SK-N-SH treated with all-trans-retinoic acid at 6 μM for 48 hours (cell line): ENCODE measurements around the gene ACBD5.

Experiments used
- ARNTL ChIP-seq: fragments of 450-650 bp; formaldehyde crosslinking; IDR thresholded peaks from 2 replicates; pipeline ENCODE4 v1.5.0; 2020; ENCODE audit warnings: low read depth, mild to moderate bottlenecking, moderate library complexity, borderline replicate concordance
- BACH2 ChIP-seq: fragments of 250-450 bp; sonication (Bioruptor Pico); IDR thresholded peaks from 2 replicates; pipeline ENCODE4 v1.9.0; 2021; ENCODE audit warnings: mild to moderate bottlenecking, borderline replicate concordance
- CSRNP3 ChIP-seq: fragments of 250-450 bp; sonication (Bioruptor Pico); IDR thresholded peaks from 2 replicates; pipeline ENCODE4 v1.5.1; 2021; ENCODE audit warnings: mild to moderate bottlenecking, moderate library complexity
- GLIS3 ChIP-seq: fragments of 250-450 bp; sonication (Bioruptor Pico); IDR thresholded peaks from 2 replicates; pipeline ENCODE4 v1.5.0; 2020; ENCODE audit warnings: mild to moderate bottlenecking, moderate library complexity
- OSR1 ChIP-seq: fragments of 250-450 bp; sonication (Bioruptor Pico); IDR thresholded peaks from 2 replicates; pipeline ENCODE4 v1.8.0; 2022; ENCODE audit warnings: moderate library complexity, mild to moderate bottlenecking, inconsistent platforms
- PATZ1 ChIP-seq: fragments of 250-450 bp; sonication (Bioruptor Pico); IDR thresholded peaks from 2 replicates; pipeline ENCODE4 v1.8.0; 2020; ENCODE audit warnings: mild to moderate bottlenecking, moderate library complexity, borderline replicate concordance
- RARB ChIP-seq: fragments of 250-450 bp; sonication (Bioruptor Pico); IDR thresholded peaks from 2 replicates; pipeline ENCODE4 v1.8.0; 2021; ENCODE audit warnings: mild to moderate bottlenecking, moderate library complexity
- TCF4 ChIP-seq: fragments of 250-450 bp; sonication (Bioruptor Pico); IDR thresholded peaks from 2 replicates; pipeline ENCODE4 v1.8.0; 2021; ENCODE audit warnings: mild to moderate bottlenecking, moderate library complexity, borderline replicate concordance
- TOX ChIP-seq: fragments of 250-450 bp; sonication (Bioruptor Pico); IDR thresholded peaks from 2 replicates; pipeline ENCODE4 v1.8.0; 2021; ENCODE audit warnings: mild to moderate bottlenecking, moderate library complexity, borderline replicate concordance
- ZFP3 ChIP-seq: fragments of 250-450 bp; sonication (Bioruptor Pico); IDR thresholded peaks from 2 replicates; pipeline ENCODE4 v1.5.0; 2020; ENCODE audit warnings: mild to moderate bottlenecking, moderate library complexity
- ZNF70 ChIP-seq: fragments of 450-650 bp; formaldehyde crosslinking; IDR thresholded peaks from 2 replicates; pipeline ENCODE4 v1.5.0; 2020; ENCODE audit warnings: mild to moderate bottlenecking, moderate library complexity
- TF ChIP-seq, protein P1 (sequence below): fragments of 250-450 bp; sonication (Bioruptor Pico); IDR thresholded peaks from 2 replicates; pipeline ENCODE4 v1.8.0; 2021; ENCODE audit warnings: low read depth, mild to moderate bottlenecking, moderate library complexity, borderline replicate concordance
- TF ChIP-seq, protein P2 (sequence below): fragments of 250-450 bp; sonication (Bioruptor Pico); IDR thresholded peaks from 2 replicates; pipeline ENCODE4 v1.5.1; 2020; ENCODE audit warnings: low read depth, mild to moderate bottlenecking, moderate library complexity

- TF ChIP-seq OSR1 (CRISPR knock-in tag) (no peak), RARB (CRISPR knock-in tag) (no peak), TCF4 (no peak), PATZ1 (CRISPR knock-in tag) (no peak), GLIS3 (CRISPR knock-in tag) (no peak), ARNTL (CRISPR knock-in tag) (no peak), TOX (no peak), ZNF70 (no peak), CSRNP3 (CRISPR knock-in tag) (no peak), ZFP3 (CRISPR knock-in tag) (no peak), BACH2 (no peak)
- TF ChIP-seq, protein P1, sequence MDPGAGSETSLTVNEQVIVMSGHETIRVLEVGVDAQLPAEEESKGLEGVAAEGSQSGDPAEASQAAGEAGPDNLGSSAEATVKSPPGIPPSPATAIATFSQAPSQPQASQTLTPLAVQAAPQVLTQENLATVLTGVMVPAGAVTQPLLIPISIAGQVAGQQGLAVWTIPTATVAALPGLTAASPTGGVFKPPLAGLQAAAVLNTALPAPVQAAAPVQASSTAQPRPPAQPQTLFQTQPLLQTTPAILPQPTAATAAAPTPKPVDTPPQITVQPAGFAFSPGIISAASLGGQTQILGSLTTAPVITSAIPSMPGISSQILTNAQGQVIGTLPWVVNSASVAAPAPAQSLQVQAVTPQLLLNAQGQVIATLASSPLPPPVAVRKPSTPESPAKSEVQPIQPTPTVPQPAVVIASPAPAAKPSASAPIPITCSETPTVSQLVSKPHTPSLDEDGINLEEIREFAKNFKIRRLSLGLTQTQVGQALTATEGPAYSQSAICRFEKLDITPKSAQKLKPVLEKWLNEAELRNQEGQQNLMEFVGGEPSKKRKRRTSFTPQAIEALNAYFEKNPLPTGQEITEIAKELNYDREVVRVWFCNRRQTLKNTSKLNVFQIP (CRISPR knock-in tag): no peak
- TF ChIP-seq, protein P2, sequence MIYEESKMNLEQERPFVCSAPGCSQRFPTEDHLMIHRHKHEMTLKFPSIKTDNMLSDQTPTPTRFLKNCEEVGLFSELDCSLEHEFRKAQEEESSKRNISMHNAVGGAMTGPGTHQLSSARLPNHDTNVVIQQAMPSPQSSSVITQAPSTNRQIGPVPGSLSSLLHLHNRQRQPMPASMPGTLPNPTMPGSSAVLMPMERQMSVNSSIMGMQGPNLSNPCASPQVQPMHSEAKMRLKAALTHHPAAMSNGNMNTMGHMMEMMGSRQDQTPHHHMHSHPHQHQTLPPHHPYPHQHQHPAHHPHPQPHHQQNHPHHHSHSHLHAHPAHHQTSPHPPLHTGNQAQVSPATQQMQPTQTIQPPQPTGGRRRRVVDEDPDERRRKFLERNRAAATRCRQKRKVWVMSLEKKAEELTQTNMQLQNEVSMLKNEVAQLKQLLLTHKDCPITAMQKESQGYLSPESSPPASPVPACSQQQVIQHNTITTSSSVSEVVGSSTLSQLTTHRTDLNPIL: no peak
Observed at GRCh38 chr10:27248215-27248614, 7.6 kb upstream of the ACBD5 start.
